Naive B cell (primary cell): Measurements from ENCODE around the gene SEC14L2. TPM values are rescaled to one million over a fixed set of nuclear protein-coding genes. Genes with fewer than 3 reads are reported as not detected.
"Not testable (repeated sequence)": the region's sequence is repeated elsewhere in the genome, so short reads cannot be mapped to it uniquely, and the experiment has no call there.

ENCODE experiments used
- ATAC-seq, 2 donors: fragments of 150-1000 bp; cut with Tn5 transposase; 2 replicates each; pipeline ENCODE4 v1.10.0; 2021; ENCODE audit warnings: low read depth in 2 of 2, mild to moderate bottlenecking in 2 of 2, moderate library complexity in 2 of 2
- DNase-seq: peaks from one replicate; pipeline ENCODE4 v3.0.0; 2022
- H3K27ac Mint-ChIP-seq, 6 donors: one replicate each; pipeline ENCODE4 v1.8.0; 2020 to 2022; ENCODE audit warnings: mild to moderate bottlenecking in 6 of 6, mixed read lengths in 6 of 6, moderate library complexity in 5 of 6, inconsistent platforms in 2 of 6
- H3K27me3 Mint-ChIP-seq, 3 donors: one replicate each; pipeline ENCODE4 v1.8.0; 2021 to 2022; ENCODE audit warnings: mixed read lengths in 3 of 3, mild to moderate bottlenecking in 1 of 3
- H3K36me3 Mint-ChIP-seq, 2 donors: one replicate each; pipeline ENCODE4 v1.8.0; 2020 to 2022; ENCODE audit warnings: mixed read lengths in 2 of 2, inconsistent platforms in 1 of 2, mild to moderate bottlenecking in 1 of 2
- H3K4me1 Mint-ChIP-seq, 3 donors: one replicate each; pipeline ENCODE4 v1.8.0; 2020 to 2022; ENCODE audit warnings: mixed read lengths in 3 of 3, inconsistent platforms in 1 of 3, mild to moderate bottlenecking in 1 of 3, moderate library complexity in 1 of 3
- H3K4me3 Mint-ChIP-seq, 8 donors: one replicate each; pipeline ENCODE4 v1.8.0; 2020 to 2022; ENCODE audit warnings: mild to moderate bottlenecking in 8 of 8, mixed read lengths in 8 of 8, moderate library complexity in 8 of 8, inconsistent platforms in 2 of 8
- H3K9me3 Mint-ChIP-seq, 7 donors: one replicate each; pipeline ENCODE4 v1.8.0; 2020 to 2022; ENCODE audit warnings: mixed read lengths in 7 of 7, mild to moderate bottlenecking in 5 of 7, inconsistent platforms in 2 of 7, moderate library complexity in 1 of 7
- polyA plus RNA-seq, 6 donors: library from polyadenylated mRNA; unstranded; fragments of 300-500 nt; fragmentation: Illumina TruSeq; gene quantifications; one replicate each; pipeline ENCODE4 v1.2.3, GENCODE V29; 2021; ENCODE audit warnings: low read depth in 6 of 6

Gene SEC14L2
- polyA plus RNA-seq, 6 donors from 2014 or later = 0.60 to 2.6 (median 1.0) TPM

DNA sequence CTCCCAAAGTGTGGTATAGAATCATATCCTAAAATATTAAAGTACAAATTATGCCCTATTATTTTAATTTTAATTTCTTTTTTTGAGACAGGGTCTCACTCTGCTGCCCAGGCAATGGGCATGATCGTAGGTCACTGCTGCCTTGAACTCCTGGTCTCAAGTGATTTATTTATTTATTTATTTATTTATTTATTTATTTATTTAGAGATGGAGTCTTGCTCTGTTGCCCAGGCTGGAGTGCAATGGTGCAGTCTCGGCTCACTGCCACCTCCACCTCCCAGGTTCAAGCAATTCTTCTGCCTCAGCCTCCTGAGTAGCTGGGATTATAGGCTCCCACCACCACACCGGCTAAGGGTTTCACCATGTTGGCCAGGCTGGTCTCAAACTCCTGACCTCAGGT lies 4.2 kb downstream of the SEC14L2 start:
- ATAC-seq, H3K9me3 Mint-ChIP-seq, H3K4me3 Mint-ChIP-seq, DNase-seq, H3K36me3 Mint-ChIP-seq, H3K27ac Mint-ChIP-seq: not testable (repeated sequence)
- H3K27me3 Mint-ChIP-seq = peaks cover 13 to 29% (median 27%) of the 10 kb centered on the region in 3 donors
- H3K4me1 Mint-ChIP-seq = peaks cover 4 to 14% (median 11%) of the 10 kb centered on the region in 3 donors

DNA sequence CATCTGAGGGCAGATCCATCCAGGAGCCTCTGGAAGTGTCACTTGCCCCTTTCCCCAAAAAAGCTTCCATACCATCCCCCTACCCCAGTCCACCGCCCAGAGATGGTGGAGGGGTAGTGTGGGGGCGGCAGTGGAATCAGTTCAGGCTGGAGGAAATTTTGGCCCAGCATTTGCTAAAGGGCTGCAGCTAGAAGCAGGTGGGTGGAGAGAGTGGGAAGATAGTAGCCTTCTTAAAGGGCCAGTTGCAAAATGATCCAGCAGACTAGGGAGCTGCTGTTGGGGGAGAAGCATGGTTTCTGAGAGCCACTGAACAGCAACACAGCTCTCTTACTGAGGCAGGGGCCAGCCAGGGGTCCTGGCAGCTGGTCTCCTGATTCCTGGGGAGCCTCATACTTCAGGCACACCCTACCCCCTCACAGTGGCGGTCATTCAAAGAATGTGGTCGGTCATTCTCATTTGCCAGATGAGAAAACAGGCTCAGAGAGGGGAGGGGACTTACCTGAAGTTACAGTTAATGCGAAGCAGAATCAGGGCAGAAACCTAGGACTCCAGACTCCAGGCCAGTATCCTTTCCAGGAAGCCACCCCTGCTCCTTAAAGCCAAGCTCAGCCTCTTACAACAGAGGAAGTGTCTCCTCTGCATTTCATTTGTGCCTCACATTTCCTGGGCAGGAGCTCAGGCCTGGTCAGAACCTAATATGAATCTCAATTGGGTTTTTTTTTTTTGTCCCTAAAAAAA lies 5.4 kb downstream of the SEC14L2 start:
- H3K27ac Mint-ChIP-seq = no peak overlapping the region
- peaks cover 2 to 9% (median 4%) of the 10 kb centered on the region in 3 donors for H3K4me1 Mint-ChIP-seq
- ATAC-seq (no peak), DNase-seq (no peak)
- no peaks in the 10 kb centered on the region for H3K36me3 Mint-ChIP-seq
- H3K27me3 Mint-ChIP-seq = peaks cover 8 to 20% (median 19%) of the 10 kb centered on the region in 3 donors
- H3K4me3 Mint-ChIP-seq = no peak overlapping the region
- no peaks in the 10 kb centered on the region for H3K9me3 Mint-ChIP-seq

- H3K4me1 Mint-ChIP-seq, H3K9me3 Mint-ChIP-seq, DNase-seq, H3K27ac Mint-ChIP-seq, H3K36me3 Mint-ChIP-seq, H3K4me3 Mint-ChIP-seq, ATAC-seq: not testable (repeated sequence)
- H3K27me3 Mint-ChIP-seq = peaks cover 8 to 16% (median 15%) of the 10 kb centered on the region in 3 donors
Measured at GRCh38 chr22:30402766-30403104, 5.9 kb downstream of the SEC14L2 start.

DNA sequence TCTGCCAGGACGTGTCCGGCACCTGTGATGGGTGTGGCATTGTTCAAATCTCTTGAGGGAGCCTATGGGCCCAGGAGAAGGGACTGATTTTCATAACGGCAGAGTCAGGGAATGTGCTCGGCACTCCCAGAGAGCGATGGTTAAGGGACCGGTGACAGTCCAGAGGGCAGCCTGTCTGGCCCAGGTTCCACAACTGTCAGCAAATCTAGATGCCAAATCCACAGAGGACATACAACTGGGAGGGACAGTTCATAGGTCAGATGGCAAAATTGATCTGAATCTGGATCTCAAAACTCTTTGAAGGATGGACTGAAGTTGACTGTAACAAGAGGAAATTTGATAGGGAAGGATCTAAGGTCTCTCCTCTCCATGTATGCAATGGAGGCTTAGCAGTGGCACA lies 7.5 kb downstream of the SEC14L2 start:
- Mint-ChIP-seq H3K4me1 (no peaks in the 10 kb centered on the region), H3K4me3 (no peak overlapping the region), H3K27me3 (peaks cover 0 to under 1% (median 0%) of the 10 kb centered on the region in 3 donors), H3K36me3 (no peaks in the 10 kb centered on the region), H3K27ac (peak overlapping the region in 1 of 6 donors; percentile 42), H3K9me3 (no peaks in the 10 kb centered on the region)
- DNase-seq (no peak), ATAC-seq (no peak)

GRCh38 chr22:30405731-30406130 lies 8.9 kb downstream of the SEC14L2 start:
- H3K27ac Mint-ChIP-seq = no peak overlapping the region
- DNase-seq (no peak), ATAC-seq (no peak)
- no peak overlapping the region for H3K4me3 Mint-ChIP-seq
- no peaks in the 10 kb centered on the region for H3K27me3 Mint-ChIP-seq
- no peaks in the 10 kb centered on the region for H3K36me3 Mint-ChIP-seq
- H3K9me3 Mint-ChIP-seq = no peaks in the 10 kb centered on the region
- H3K4me1 Mint-ChIP-seq = no peaks in the 10 kb centered on the region

GRCh38 chr22:30406400-30406799 lies 9.6 kb downstream of the SEC14L2 start:
- H3K4me3 Mint-ChIP-seq = no peak overlapping the region
- H3K4me1 Mint-ChIP-seq = no peaks in the 10 kb centered on the region
- ATAC-seq (no peak), DNase-seq (no peak)
- H3K9me3 Mint-ChIP-seq = no peaks in the 10 kb centered on the region
- no peaks in the 10 kb centered on the region for H3K27me3 Mint-ChIP-seq
- no peaks in the 10 kb centered on the region for H3K36me3 Mint-ChIP-seq
- H3K27ac Mint-ChIP-seq = peak overlapping the region in 1 of 6 donors; percentile 44

DNA sequence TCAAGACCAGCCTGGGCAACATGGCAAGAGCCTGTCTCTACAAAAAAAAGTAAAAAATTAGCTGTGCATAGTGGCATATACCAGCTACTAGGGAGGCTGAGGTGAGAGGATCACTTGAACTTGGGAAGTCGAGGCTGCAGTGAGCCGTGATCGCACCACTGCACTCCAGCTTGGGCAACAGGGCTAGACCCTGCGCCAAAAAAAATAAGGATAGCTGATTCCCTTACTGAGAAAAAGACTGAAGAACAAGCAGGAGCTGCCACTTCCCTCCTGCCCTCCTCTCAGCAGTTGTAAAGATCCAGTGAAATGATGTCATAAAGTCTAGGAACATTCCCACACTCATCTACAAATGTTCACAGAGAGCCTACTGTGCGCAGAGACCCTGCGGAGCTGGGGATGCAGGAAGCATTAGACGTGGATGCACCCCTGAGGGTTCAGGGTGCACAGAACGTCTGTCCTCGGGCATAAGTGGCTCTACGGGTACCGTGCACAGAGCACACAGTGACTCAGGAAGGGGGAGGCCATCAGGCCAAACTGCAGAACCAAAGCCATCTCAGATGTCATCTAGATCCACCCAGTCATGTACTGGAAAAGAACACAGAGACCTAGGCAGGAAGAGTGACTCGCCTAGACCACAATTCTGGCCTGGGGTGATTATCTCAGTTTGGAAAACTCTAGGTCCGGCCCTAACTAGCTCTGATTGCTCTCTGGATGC lies 11.7 kb downstream of the SEC14L2 start:
- Mint-ChIP-seq H3K9me3 (no peaks in the 10 kb centered on the region), H3K36me3 (no peaks in the 10 kb centered on the region), H3K27ac (no peak overlapping the region), H3K4me1 (peaks cover 0 to 5% (median 1%) of the 10 kb centered on the region in 3 donors), H3K27me3 (no peaks in the 10 kb centered on the region), H3K4me3 (no peak overlapping the region)
- DNase-seq (no peak), ATAC-seq (no peak)

GRCh38 chr22:30411780-30412179 lies 15.0 kb downstream of the SEC14L2 start:
- Mint-ChIP-seq H3K4me3 (no peak overlapping the region), H3K27ac (peak overlapping the region in 2 of 6 donors; percentile 49 to 96), H3K27me3 (no peaks in the 10 kb centered on the region), H3K9me3 (no peaks in the 10 kb centered on the region), H3K36me3 (peaks cover 0 to 9% of the 10 kb centered on the region in 2 donors), H3K4me1 (peaks cover 0 to 5% (median 1%) of the 10 kb centered on the region in 3 donors)
- ATAC-seq = no peak
- DNase-seq = no peak

GRCh38 chr22:30413001-30413400 lies 16.2 kb downstream of the SEC14L2 start:
- peaks cover 0 to 9% of the 10 kb centered on the region in 2 donors for H3K36me3 Mint-ChIP-seq
- no peaks in the 10 kb centered on the region for H3K9me3 Mint-ChIP-seq
- no peak for ATAC-seq
- H3K27me3 Mint-ChIP-seq = no peaks in the 10 kb centered on the region
- no peak for DNase-seq
- H3K27ac Mint-ChIP-seq = peak overlapping the region in 4 of 6 donors; percentile 5 to 58 (median 18)
- no peak overlapping the region for H3K4me3 Mint-ChIP-seq
- peaks cover 0 to 5% (median 1%) of the 10 kb centered on the region in 3 donors for H3K4me1 Mint-ChIP-seq

GRCh38 chr22:30413745-30414524 lies 17.1 kb downstream of the SEC14L2 start:
- no peak overlapping the region for H3K27ac Mint-ChIP-seq
- H3K27me3 Mint-ChIP-seq = no peaks in the 10 kb centered on the region
- no peaks in the 10 kb centered on the region for H3K9me3 Mint-ChIP-seq
- DNase-seq (no peak), ATAC-seq (no peak)
- H3K4me3 Mint-ChIP-seq = peak overlapping the region in 1 of 8 donors; percentile 29
- H3K36me3 Mint-ChIP-seq = peaks cover 0 to 9% of the 10 kb centered on the region in 2 donors
- H3K4me1 Mint-ChIP-seq = peaks cover 0 to 5% (median 1%) of the 10 kb centered on the region in 3 donors

GRCh38 chr22:30414525-30415047 lies 17.8 kb downstream of the SEC14L2 start:
- Mint-ChIP-seq H3K9me3 (no peaks in the 10 kb centered on the region), H3K4me1 (peaks cover 0 to 5% (median 1%) of the 10 kb centered on the region in 3 donors), H3K27me3 (no peaks in the 10 kb centered on the region), H3K27ac (no peak overlapping the region), H3K4me3 (no peak overlapping the region), H3K36me3 (peaks cover 0 to 9% of the 10 kb centered on the region in 2 donors)
- no peak for ATAC-seq
- no peak for DNase-seq

- Mint-ChIP-seq H3K4me1 (peaks cover 0 to 5% (median 1%) of the 10 kb centered on the region in 3 donors), H3K36me3 (peaks cover 0 to 9% of the 10 kb centered on the region in 2 donors), H3K27ac (peak overlapping the region in 1 of 6 donors; percentile 62)
Measured at GRCh38 chr22:30416403-30416802, 19.6 kb downstream of the SEC14L2 start.

GRCh38 chr22:30416837-30417236 lies 20.0 kb downstream of the SEC14L2 start:
- Mint-ChIP-seq H3K27ac (no peak overlapping the region), H3K36me3 (peaks cover 0 to 9% of the 10 kb centered on the region in 2 donors), H3K9me3 (no peaks in the 10 kb centered on the region), H3K27me3 (no peaks in the 10 kb centered on the region), H3K4me3 (peak overlapping the region in 1 of 8 donors; percentile 28), H3K4me1 (peaks cover 0 to 6% (median 2%) of the 10 kb centered on the region in 3 donors)
- no peak for DNase-seq
- ATAC-seq = no peak

More at GRCh38 chr22:30416403-30416802, 19.6 kb downstream of the SEC14L2 start:
- ATAC-seq = no peak
- H3K27me3 Mint-ChIP-seq = no peaks in the 10 kb centered on the region
- no peak for DNase-seq
- H3K4me3 Mint-ChIP-seq = no peak overlapping the region
- H3K9me3 Mint-ChIP-seq = no peaks in the 10 kb centered on the region
